GM19468 (cell line): ENCODE results near the gene B3GLCT.
"Not testable (repeated sequence)": the region's sequence is repeated elsewhere in the genome, so short reads cannot be mapped to it uniquely, and the experiment has no call there.

ENCODE experiments used
- ATAC-seq: cut with Tn5 transposase; IDR thresholded peaks from one replicate; pipeline ENCODE4 v1.9.1; 2021; ENCODE audit warnings: mild to moderate bottlenecking, moderate library complexity, moderate number of reproducible peaks; ENCODE audit not compliant: unreplicated experiment; ENCODE audit errors: extremely low read depth

Gene B3GLCT

GRCh38 chr13:31179754-31180153 is 20.0 kb upstream of the B3GLCT start:
- no peak for ATAC-seq

GRCh38 chr13:31182987-31183386 is 16.8 kb upstream of the B3GLCT start:
- ATAC-seq = no peak

DNA sequence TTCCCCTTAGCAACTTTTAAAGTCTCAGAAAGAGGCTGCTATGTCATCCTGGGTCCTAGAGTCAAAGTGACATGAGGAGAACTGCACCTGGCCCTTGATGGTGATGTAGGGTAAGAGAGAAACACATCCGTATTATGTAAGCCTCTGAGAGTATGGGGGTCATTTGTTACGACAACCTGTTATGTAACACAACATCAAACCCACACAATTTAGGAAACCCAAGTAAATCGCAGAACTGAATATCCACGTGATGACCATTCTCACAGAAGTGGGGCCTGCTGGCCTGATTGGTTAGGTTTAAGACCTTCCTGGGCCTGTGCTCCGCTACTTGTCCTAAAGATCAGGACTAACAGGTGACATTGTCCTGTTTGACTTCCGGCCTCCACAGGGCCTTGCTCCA is 15.3 kb upstream of the B3GLCT start:
- no peak for ATAC-seq

DNA sequence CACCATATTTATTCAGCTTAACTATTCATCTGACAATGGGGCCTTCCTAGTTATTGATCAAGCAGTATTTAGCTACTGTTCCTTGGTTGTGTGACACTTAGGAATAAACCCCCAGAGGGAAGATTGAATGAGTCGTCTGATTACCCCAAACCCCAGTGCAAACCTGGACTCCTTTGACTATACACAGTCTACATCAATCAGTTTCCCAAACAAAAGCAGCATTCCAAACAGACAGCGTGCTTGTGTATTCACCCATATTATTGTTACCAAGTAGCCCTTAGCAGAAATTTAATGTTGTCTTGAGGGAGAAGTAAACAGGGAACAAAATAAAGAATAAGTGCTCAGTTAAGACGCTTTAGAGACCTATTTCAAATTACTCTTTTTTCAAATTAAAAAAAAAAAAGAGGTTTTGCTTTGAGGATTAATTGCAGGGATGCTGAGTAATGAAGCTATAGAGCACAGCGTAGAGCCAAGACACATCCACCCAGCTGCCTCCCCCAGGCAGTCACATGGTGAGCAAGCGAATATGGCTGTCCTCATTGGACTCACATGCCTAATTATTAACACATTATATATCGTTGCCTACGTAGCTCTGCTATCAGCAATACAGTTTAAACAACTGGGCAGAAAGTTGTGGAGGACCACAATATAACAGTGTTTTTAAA is 14.7 kb upstream of the B3GLCT start:
- ATAC-seq = no peak

- ATAC-seq = no peak
These were observed 8.0 kb upstream of the B3GLCT start for GRCh38 chr13:31191748-31192147.

DNA sequence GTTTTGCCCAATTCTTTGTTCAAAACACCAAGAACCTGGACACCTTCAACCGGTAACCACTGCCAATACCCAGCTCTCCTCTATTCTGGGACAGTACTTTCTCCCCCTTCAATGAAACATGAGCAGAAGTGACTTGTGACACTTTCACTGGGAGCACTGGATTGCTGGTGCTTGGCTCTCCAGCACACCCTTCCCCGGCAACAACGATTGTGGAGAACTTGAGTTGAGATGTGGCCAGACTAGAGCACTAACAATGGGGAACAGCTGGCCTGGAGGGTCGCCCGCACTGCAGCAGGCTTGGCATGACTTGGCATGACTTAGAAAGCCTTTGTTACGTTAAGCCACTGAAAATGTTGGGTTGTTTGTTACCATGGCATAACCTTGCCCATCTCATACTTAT is 7.5 kb upstream of the B3GLCT start:
- ATAC-seq = no peak

- no peak for ATAC-seq
These were observed 4.2 kb upstream of the B3GLCT start for GRCh38 chr13:31195616-31196015.

DNA sequence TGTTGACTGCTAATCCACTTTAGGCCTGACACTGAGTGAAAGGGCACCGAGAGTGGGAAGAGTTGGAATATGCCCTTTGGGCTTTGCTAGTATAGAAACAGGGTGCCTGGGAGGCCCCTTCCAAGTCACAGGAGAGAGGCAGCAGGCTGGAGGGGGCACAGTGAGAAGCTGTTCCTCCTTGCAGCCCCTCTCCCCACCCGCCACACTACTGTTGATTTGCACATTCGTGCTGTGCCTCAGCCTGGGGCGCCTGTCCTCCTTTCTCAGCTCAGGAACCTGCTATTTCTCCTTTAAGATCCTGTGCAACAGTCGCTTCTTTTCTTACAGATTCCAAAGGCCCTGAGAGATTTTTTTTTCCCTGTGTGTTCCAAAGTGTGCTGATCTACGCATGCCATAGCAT is 2.8 kb upstream of the B3GLCT start:
- no peak for ATAC-seq

GRCh38 chr13:31198519-31198918 is 1.3 kb upstream of the B3GLCT start:
- ATAC-seq = no peak

DNA sequence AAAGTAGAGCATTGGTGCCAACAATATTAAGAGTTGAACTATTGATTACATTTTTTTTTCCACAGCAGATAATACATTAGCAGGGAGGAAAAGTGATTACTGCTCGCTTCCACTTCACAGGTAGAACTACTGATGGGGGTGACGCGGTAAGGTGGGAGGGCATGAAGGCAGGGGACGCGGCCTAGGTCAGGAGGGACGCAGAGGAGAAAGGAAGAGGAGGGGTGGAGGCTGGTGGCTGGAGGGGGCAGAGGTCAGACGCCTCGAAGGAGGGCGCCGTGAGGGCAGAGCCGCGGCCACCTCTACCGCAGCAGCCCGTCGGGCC is 287 bp upstream of the B3GLCT start:
- no peak for ATAC-seq

- ATAC-seq = no peak
These were observed 829 bp downstream of the B3GLCT start for GRCh38 chr13:31200637-31200971.

DNA sequence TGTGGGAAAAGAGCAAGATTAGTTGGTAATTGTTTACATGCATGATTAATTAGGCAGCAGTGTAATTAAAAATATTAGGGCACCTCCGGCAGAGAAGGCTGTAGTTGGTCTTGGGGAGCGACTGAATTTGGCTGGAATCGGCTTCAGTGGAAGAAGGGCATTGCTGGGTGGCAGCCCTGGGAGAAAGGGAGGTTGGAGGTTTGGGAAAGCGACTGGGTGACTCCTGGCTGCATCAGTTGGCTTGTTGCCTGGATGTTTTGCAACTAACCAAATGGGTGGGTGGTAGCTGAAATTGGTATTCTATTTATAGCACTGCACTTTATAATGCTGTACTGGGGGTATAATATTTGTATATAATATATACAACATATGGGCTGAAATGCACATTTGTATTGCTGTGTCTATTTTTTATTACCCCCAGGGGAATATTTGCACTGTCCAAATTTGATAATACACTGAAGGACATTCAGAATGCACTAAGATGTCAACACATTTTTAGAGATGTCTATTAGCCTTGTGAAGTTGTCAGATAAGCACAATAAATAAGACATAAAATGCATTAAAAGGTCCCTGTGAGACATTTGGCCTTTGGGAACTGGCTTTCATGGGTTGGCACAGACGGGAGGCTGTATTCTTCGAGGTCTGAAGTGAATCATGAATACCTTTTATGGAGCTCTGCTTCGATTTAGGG is 1.7 kb downstream of the B3GLCT start:
- ATAC-seq = no peak

DNA sequence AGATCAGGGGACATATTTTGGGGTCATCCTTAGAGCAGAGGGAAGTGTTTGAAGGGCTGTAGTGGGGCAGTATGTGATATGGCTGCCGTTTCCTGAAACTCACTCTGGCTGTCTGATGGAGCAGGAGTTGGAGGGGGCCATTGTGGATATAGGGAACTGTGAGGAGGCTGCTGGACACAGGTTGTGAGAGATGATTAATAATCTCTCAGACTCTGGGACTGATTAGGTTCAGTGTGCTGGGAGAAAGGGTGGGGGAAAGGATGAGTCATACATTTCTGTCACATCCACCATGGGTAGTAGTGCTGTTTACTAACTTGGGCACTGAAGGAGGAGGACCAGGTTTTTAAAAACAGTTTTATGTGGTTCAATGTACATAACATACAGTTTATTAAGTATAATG is 4.8 kb downstream of the B3GLCT start:
- ATAC-seq = no peak

DNA sequence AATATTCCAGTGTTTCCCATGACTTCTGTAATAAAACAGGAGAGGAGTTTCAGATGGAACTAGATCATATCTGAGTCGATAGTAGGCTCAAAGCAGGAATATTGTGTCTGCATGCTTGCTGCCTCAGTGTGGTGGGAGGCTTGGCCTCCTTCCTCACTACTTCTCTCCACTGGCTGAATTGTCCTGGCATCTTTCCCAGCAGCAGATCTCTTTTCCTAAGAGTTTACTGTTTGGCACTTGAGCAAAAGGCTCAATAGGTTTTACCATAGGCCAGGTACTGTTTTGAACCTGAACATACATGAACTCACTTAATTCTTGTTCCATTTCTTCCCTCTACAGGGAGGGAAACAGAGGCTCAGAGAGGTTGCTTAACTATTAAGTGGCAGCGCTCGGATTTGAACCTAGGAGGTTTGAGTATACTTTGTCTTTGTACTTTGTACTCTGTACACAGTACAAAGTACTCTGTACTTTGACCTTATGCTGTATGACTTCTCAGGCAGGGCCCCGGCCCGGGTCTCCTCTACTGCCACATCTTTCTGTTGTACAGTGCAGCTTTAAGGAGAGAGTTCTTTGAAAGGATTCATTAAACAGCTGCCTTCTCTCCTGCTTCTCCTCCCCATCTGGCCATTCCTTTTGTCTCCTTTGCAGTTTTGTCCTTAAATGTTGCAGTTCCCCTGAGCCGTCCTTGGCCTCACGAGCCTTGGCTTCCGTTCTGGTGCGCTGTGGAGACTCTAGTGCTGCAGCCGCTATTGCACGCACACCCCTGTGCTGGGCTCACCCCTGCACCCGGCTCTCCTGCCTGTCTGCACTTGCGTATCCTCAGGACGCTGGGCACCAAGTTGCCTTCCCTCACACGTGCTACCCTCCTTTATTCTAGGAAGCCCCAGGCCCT is 8.1 kb downstream of the B3GLCT start:
- ATAC-seq = no peak

DNA sequence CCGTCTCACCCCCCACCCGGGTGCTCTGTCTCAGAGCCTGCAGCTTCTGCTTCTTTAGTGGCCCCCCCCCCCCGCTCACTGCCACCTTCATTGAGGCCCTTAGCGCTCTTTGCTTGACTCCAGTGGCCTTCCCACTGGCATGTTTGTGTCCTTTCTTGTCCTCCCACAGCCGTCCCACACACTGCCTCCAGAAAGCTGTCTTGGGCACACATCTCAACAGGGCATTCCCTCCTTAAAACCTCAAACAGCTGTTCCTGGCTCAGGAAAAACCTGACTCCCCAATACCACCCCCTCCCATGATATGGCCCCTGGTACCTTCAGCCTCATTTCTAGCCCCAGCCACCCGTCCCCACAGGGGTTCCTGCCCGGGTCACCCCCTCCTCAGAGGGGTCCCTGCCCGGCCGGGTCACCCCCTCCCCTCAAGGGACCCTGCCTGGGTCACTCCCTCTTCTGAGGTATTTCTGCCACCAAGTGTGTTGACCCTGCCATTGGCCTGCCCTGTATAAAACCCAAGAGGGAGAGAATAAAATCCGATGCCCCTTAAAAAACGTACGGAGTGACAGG is 8.9 kb downstream of the B3GLCT start:
- ATAC-seq = no peak

DNA sequence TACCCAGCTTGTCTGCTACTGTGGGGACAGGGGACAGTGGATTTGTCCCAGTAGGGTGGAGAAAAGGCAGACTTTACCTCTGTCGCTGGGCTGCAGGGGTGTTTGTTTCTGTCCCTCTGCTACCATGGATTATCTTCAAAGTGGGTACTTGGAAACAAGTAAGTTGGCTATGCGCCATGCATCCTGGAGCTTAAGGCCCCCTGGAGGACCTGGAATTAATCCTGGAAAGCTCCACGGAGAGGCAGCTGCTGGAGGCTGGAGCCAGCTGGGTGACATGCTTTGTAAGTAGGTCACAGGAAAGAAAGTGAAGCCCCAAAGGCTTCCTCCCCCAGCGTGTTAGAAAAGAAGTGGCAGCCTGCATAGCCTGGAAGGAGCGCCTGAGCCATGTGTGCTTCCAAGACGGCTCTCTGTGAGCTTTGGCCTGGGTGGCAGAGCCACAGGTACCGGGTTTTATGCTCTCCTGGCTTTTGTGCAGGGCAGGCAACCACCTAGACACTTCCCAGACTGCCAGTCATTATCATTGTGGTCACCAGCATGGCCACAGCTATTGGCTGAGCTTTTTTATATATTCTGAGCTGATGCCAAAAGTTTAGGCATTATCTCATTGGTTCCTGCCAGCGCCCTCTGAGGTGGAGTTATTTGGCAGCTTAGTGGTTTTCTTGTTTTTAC is 9.5 kb downstream of the B3GLCT start:
- ATAC-seq = no peak

DNA sequence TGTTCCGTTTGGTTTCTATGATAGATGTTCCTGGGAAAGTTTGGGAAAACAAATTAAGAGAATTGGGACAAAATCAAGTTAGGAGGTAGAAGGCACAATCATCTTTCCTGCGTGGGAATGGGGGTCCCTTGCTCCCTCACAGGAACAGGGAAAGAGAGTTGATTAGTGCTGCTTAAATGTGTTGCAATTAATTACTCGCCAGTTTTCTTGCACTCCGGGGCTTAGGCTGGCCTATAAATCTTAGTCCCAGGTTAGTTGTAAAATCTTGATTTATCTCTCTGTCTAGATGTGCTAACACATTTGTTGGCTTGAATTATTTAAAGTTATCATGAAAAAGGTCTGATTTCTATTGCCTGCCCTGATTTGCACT is 10.1 kb downstream of the B3GLCT start:
- ATAC-seq = no peak

GRCh38 chr13:31213651-31214289 is 14.0 kb downstream of the B3GLCT start:
- ATAC-seq = no peak

DNA sequence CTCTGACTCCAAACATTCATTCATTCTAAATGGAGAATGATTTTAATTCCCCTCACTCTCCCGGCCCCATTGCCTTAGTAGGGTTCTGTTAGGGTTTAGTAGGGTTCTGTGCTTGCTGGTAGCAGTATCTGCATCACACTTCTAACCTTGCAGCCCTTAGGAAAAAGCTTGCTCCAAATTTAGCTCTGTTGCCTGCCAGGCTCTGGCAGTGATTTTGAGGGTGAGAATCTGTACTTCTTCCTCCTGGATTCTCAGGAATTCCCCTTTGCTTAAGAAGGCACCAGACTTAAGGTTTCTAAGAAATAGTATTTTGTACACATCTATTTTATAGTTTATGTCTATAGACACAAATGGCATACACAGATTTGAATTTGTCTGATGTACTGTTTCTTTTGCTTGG is 14.7 kb downstream of the B3GLCT start:
- ATAC-seq = no peak

GRCh38 chr13:31216916-31217315 is 17.1 kb downstream of the B3GLCT start:
- not testable (repeated sequence) for ATAC-seq
